IMR-90 (cell line): ENCODE data around the gene OR10D3. TPM values are rescaled to one million over a fixed set of nuclear protein-coding genes. Genes with fewer than 3 reads are reported as not detected.

Source experiments
- ATAC-seq: fragments of 200-7000 bp; cut with Tn5 transposase; 2 replicates; pipeline ENCODE4 v1.9.1; 2020; ENCODE audit warnings: low read depth, mild to moderate bottlenecking, moderate library complexity
- BruUV-seq: library from RNA; stranded (reverse); fragments of 400-500 nt; replicated peaks from 2 replicates; lab custom pipeline; 2021; lab: Mats Ljungman, UMichigan
- CTCF ChIA-PET: fragments of 300-600 bp; formaldehyde crosslinking; extraction: SDS; loops from one replicate; lab custom pipeline; 2021; ENCODE audit warnings: antibody characterized with exemption; lab: Yijun Ruan, JAX
- POLR2A ChIA-PET: fragments of 300-600 bp; sonication (Branson Sonifier 250); formaldehyde crosslinking; loops from one replicate; lab custom pipeline; 2022; ENCODE audit warnings: antibody characterized with exemption; ENCODE audit not compliant: unreplicated experiment; lab: Charles Lee
- DNase-seq: peaks from one replicate; pipeline ENCODE4 v3.0.0; 2013
- H2AFZ ChIP-seq: replicated peaks from 2 replicates; pipeline ENCODE3; 2013; ENCODE audit warnings: low read length, mild to moderate bottlenecking; ENCODE audit not compliant: poor library complexity
- H2AK5ac ChIP-seq: 2 replicates; pipeline ENCODE4 v1.6.1; 2013; ENCODE audit warnings: low read depth, low read length, inconsistent platforms
- H2AK9ac ChIP-seq: replicated peaks from 2 replicates; pipeline ENCODE3; 2013; ENCODE audit warnings: mild to moderate bottlenecking, low read depth, low read length, moderate library complexity; ENCODE audit not compliant: poor library complexity
- H2BK120ac ChIP-seq: 2 replicates; pipeline ENCODE4 v1.6.1; 2013; ENCODE audit warnings: low read depth, low read length, inconsistent platforms
- H2BK15ac ChIP-seq: 3 replicates; pipeline ENCODE4 v1.6.1; 2013; ENCODE audit warnings: low read depth, low read length, inconsistent platforms
- H2BK20ac ChIP-seq: 2 replicates; pipeline ENCODE4 v1.6.1; 2013; ENCODE audit warnings: low read depth, mild to moderate bottlenecking, inconsistent platforms, low read length, moderate library complexity
- H2BK5ac ChIP-seq: 2 replicates; pipeline ENCODE4 v1.6.1; 2013; ENCODE audit warnings: mild to moderate bottlenecking, low read depth, low read length, inconsistent platforms; ENCODE audit not compliant: poor library complexity, severe bottlenecking
- H3K14ac ChIP-seq: replicated peaks from 2 replicates; pipeline ENCODE4 v1.6.1; 2013; ENCODE audit warnings: low read depth, low read length, inconsistent platforms
- H3K18ac ChIP-seq: 2 replicates; pipeline ENCODE4 v1.6.1; 2013; ENCODE audit warnings: low read depth, low read length, control low read depth
- H3K23ac ChIP-seq: 2 replicates; pipeline ENCODE4 v1.6.1; 2013; ENCODE audit warnings: low read depth, low read length, inconsistent platforms
- H3K27ac ChIP-seq: 2 replicates; pipeline ENCODE4 v1.5.1; 2013; ENCODE audit warnings: mild to moderate bottlenecking, control low read depth, low read length; ENCODE audit not compliant: insufficient read depth
- H3K27me3 ChIP-seq: 2 replicates; pipeline ENCODE4 v1.6.1; 2013; ENCODE audit warnings: low read length; ENCODE audit not compliant: control insufficient read depth, insufficient read depth
- H3K36me3 ChIP-seq: 2 replicates; pipeline ENCODE4 v1.6.1; 2013; ENCODE audit warnings: low read length, mixed read lengths; ENCODE audit not compliant: control insufficient read depth, insufficient read depth
- H3K4ac ChIP-seq: 2 replicates; pipeline ENCODE4 v1.6.1; 2013; ENCODE audit warnings: low read depth, low read length, inconsistent platforms
- H3K4me1 ChIP-seq: 2 replicates; pipeline ENCODE4 v1.6.1; 2013; ENCODE audit warnings: low read length, mixed read lengths; ENCODE audit not compliant: control insufficient read depth, insufficient read depth
- H3K4me2 ChIP-seq: 2 replicates; pipeline ENCODE4 v1.6.1; 2013; ENCODE audit warnings: low read depth, mild to moderate bottlenecking, control low read depth, low read length, moderate library complexity
- H3K4me3 ChIP-seq: 2 replicates; pipeline ENCODE4 v1.5.1; 2013; ENCODE audit warnings: low read depth, mild to moderate bottlenecking, control low read depth, low read length, moderate library complexity; ENCODE audit not compliant: insufficient read depth
- H3K56ac ChIP-seq: 2 replicates; pipeline ENCODE4 v1.6.1; 2013; ENCODE audit warnings: low read length, inconsistent platforms; ENCODE audit not compliant: insufficient read depth; ENCODE audit errors: extremely low read depth
- H3K79me1 ChIP-seq, 2 experiments: 2 replicates each; pipeline ENCODE4 v1.6.1; 2013; ENCODE audit warnings: low read length in 2 of 2, inconsistent platforms in 1 of 2, low read depth in 1 of 2
- H3K9ac ChIP-seq: 2 replicates; pipeline ENCODE4 v1.6.1; 2013; ENCODE audit warnings: low read depth, low read length, control low read depth
- H3K9me1 ChIP-seq: 2 replicates; pipeline ENCODE4 v1.6.1; 2013; ENCODE audit warnings: low read length, inconsistent platforms; ENCODE audit not compliant: insufficient read depth
- H3K9me3 ChIP-seq: 2 replicates; pipeline ENCODE4 v1.6.1; 2013; ENCODE audit warnings: low read length; ENCODE audit not compliant: control insufficient read depth, insufficient read depth
- H4K20me1 ChIP-seq: 2 replicates; pipeline ENCODE4 v1.6.1; 2013; ENCODE audit warnings: low read length, inconsistent platforms; ENCODE audit not compliant: insufficient read depth
- H4K5ac ChIP-seq: 2 replicates; pipeline ENCODE4 v1.6.1; 2013; ENCODE audit warnings: mild to moderate bottlenecking, low read depth, low read length, control low read depth
- H4K8ac ChIP-seq, 2 experiments: 2 replicates each; pipeline ENCODE4 v1.6.1; 2013; ENCODE audit warnings: low read depth in 2 of 2, low read length in 2 of 2, control low read depth in 1 of 2, inconsistent platforms in 1 of 2
- H4K91ac ChIP-seq: 2 replicates; pipeline ENCODE4 v1.6.1; 2013; ENCODE audit warnings: low read depth, low read length, inconsistent platforms; ENCODE audit not compliant: insufficient read depth
- FOS ChIP-seq: fragments of 150-350 bp; IDR thresholded peaks from 2 replicates; pipeline ENCODE4 v1.6.1; 2016; ENCODE audit warnings: low read depth, low read length
- MAFK ChIP-seq: IDR thresholded peaks from 2 replicates; pipeline ENCODE4 v1.6.1; 2012; ENCODE audit warnings: low read depth, low read length, improper control_type of control experiment
- MAZ ChIP-seq: IDR thresholded peaks from 2 replicates; pipeline ENCODE4 v1.6.1; 2012; ENCODE audit warnings: low read depth, mild to moderate bottlenecking, low read length, improper control_type of control experiment, moderate library complexity, borderline replicate concordance
- MXI1 ChIP-seq: IDR thresholded peaks from 2 replicates; pipeline ENCODE4 v1.6.1; 2012; ENCODE audit warnings: low read depth, mild to moderate bottlenecking, low read length, moderate library complexity, borderline replicate concordance
- POLR2A ChIP-seq: IDR thresholded peaks from 2 replicates; pipeline ENCODE4 v1.6.1; 2012; ENCODE audit warnings: mild to moderate bottlenecking, low read depth, low read length
- RAD21 ChIP-seq: IDR thresholded peaks from 2 replicates; pipeline ENCODE4 v1.6.1; 2012; ENCODE audit warnings: low read length, improper control_type of control experiment
- RCOR1 ChIP-seq: IDR thresholded peaks from 2 replicates; pipeline ENCODE4 v1.6.1; 2012; ENCODE audit warnings: mild to moderate bottlenecking, low read length, improper control_type of control experiment; ENCODE audit not compliant: insufficient replicate concordance
- RFX5 ChIP-seq: IDR thresholded peaks from 2 replicates; pipeline ENCODE4 v1.8.0; 2012; ENCODE audit warnings: low read depth, mild to moderate bottlenecking, low read length, moderate library complexity
- SMC3 ChIP-seq: fragments of 150-350 bp; IDR thresholded peaks from 2 replicates; pipeline ENCODE4 v1.6.1; 2016; ENCODE audit warnings: low read depth, mild to moderate bottlenecking, antibody characterized with exemption, low read length, moderate library complexity
- dilution Hi-C: fragments of 300-500 bp; cut with HindIII; formaldehyde crosslinking; loops from one replicate; pipeline ENCODE4 v1.14.3; 2018; ENCODE audit warnings: low sequenced_read_pairs; ENCODE audit not compliant: unreplicated experiment
- in situ Hi-C: fragments of 300-500 bp; cut with MboI; formaldehyde crosslinking; loops from 3 replicates; pipeline ENCODE4 v1.14.3; 2019; ENCODE audit warnings: low sequenced_read_pairs, inconsistent platforms, mixed read lengths
- intact Hi-C: fragments of 100-400 bp; cut with micrococcal nuclease; formaldehyde crosslinking; loops from 2 replicates; pipeline ENCODE4 v1.10.0; 2022
- polyA plus RNA-seq, 3 experiments: library from polyadenylated mRNA; depleted of rRNA; stranded (reverse); fragments of >200 nt; gene quantifications; 2 replicates each; pipeline ENCODE4 v1.2.3, GENCODE V29; 2012; ENCODE audit warnings: low replicate concordance in 1 of 3
- total RNA-seq: library from RNA; depleted of rRNA; stranded (reverse); fragments of >200 nt; gene quantifications from 2 replicates; pipeline ENCODE4 v1.2.3, GENCODE V29; 2012
- TF ChIP-seq, protein P1 (sequence below): conservative IDR thresholded peaks from 2 replicates; pipeline ENCODE4 v1.5.1; 2012; ENCODE audit warnings: mild to moderate bottlenecking, low read depth, low read length, improper control_type of control experiment
- TF ChIP-seq, protein P2 (sequence below): fragments of 150-350 bp; IDR thresholded peaks from 2 replicates; pipeline ENCODE4 v1.6.1; 2017; ENCODE audit warnings: mild to moderate bottlenecking, antibody characterized with exemption, low read length, low read depth

Gene OR10D3
- total and polyA plus RNA-seq, 2 of the 4 experiments (the other 2 are of a cell fraction) = not detected

DNA sequence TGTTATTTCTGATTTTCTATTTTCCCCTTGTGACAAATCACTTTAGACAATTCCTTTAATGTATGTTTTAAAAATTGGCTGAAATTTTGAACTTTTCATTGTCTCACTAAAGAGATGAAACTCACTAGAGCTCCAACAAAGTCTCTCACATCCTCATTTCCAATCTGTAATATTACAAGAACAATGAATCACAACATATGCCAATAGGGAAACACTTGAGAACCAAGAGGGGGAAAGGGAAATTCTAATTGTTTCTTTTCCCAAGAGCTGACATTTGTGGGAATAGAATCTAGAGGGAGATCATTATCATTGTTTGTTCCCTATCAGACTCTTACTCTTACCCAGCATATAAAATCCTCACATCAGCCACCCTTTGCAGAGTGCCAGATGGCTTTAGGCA lies 28.2 kb downstream of the OR10D3 start:
- Histone ChIP-seq H3K14ac (no peak overlapping the region), H3K9ac (no peak overlapping the region), H3K23ac (no peak overlapping the region), H4K5ac (no peak overlapping the region), H4K20me1 (no peaks in the 10 kb centered on the region), H2AFZ (no peak overlapping the region), H3K18ac (no peak overlapping the region), H2AK5ac (no peak overlapping the region), H2BK120ac (no peak overlapping the region), H3K9me1 (no peaks in the 10 kb centered on the region), H2BK5ac (no peak overlapping the region), H3K27me3 (no peaks in the 10 kb centered on the region; the same call in 1 of the 2 replicates), H3K4me2 (no peak overlapping the region), H3K79me1 (no peaks in the 10 kb centered on the region), H3K4ac (no peak overlapping the region), H3K9me3 (no peaks in the 10 kb centered on the region), H3K4me3 (no peak overlapping the region), H2AK9ac (no peak overlapping the region), H3K27ac (no peak overlapping the region), H2BK15ac (no peak overlapping the region), H3K4me1 (no peaks in the 10 kb centered on the region), H4K91ac (no peak overlapping the region), H2BK20ac (no peak overlapping the region), H4K8ac (no peak overlapping the region), H3K56ac (no peak overlapping the region), H3K36me3 (no peaks in the 10 kb centered on the region)
- DNase-seq (no peak), ATAC-seq (no peak)
- dilution Hi-C loops = no loop called here
- in situ Hi-C loops = no loop called here
- intact Hi-C loops = no loop called here
- ChIA-PET POLR2A (no interaction called here), CTCF (no interaction called here)
- TF ChIP-seq MAZ (no peak), MAFK (no peak), RCOR1 (no peak), FOS (no peak), RAD21 (no peak), POLR2A (no peak), MXI1 (no peak), RFX5 (no peak), SMC3 (no peak)
- TF ChIP-seq, protein P1, sequence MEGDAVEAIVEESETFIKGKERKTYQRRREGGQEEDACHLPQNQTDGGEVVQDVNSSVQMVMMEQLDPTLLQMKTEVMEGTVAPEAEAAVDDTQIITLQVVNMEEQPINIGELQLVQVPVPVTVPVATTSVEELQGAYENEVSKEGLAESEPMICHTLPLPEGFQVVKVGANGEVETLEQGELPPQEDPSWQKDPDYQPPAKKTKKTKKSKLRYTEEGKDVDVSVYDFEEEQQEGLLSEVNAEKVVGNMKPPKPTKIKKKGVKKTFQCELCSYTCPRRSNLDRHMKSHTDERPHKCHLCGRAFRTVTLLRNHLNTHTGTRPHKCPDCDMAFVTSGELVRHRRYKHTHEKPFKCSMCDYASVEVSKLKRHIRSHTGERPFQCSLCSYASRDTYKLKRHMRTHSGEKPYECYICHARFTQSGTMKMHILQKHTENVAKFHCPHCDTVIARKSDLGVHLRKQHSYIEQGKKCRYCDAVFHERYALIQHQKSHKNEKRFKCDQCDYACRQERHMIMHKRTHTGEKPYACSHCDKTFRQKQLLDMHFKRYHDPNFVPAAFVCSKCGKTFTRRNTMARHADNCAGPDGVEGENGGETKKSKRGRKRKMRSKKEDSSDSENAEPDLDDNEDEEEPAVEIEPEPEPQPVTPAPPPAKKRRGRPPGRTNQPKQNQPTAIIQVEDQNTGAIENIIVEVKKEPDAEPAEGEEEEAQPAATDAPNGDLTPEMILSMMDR = no peak
- TF ChIP-seq, protein P2, sequence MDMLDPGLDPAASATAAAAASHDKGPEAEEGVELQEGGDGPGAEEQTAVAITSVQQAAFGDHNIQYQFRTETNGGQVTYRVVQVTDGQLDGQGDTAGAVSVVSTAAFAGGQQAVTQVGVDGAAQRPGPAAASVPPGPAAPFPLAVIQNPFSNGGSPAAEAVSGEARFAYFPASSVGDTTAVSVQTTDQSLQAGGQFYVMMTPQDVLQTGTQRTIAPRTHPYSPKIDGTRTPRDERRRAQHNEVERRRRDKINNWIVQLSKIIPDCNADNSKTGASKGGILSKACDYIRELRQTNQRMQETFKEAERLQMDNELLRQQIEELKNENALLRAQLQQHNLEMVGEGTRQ = no peak
- no TSS peak for BruUV-seq
